ENCODE results near the gene UBE2H.

DNA sequence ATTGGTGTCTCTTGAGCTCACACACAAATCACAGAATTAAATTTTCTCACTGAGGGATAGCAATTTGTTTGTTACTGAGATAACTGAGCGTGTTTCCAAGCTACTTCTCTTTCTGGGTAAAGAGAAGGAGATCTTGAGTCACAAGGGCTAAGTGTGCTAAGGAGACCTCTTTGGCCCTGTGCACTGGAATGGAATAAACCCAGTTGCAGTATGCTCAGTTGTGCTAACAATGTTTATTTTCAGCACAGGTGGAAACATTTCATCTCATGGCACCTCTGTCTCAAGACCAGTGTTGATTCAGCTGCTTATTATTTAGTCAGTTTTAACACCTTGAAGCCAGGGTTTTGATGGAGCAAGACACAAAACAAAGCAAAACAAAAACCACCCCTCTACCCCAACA, 22.5 kb upstream of the UBE2H start:
- TF ChIP-seq, protein P1, sequence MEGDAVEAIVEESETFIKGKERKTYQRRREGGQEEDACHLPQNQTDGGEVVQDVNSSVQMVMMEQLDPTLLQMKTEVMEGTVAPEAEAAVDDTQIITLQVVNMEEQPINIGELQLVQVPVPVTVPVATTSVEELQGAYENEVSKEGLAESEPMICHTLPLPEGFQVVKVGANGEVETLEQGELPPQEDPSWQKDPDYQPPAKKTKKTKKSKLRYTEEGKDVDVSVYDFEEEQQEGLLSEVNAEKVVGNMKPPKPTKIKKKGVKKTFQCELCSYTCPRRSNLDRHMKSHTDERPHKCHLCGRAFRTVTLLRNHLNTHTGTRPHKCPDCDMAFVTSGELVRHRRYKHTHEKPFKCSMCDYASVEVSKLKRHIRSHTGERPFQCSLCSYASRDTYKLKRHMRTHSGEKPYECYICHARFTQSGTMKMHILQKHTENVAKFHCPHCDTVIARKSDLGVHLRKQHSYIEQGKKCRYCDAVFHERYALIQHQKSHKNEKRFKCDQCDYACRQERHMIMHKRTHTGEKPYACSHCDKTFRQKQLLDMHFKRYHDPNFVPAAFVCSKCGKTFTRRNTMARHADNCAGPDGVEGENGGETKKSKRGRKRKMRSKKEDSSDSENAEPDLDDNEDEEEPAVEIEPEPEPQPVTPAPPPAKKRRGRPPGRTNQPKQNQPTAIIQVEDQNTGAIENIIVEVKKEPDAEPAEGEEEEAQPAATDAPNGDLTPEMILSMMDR (IDR thresholded peaks at IDR 0.05), result no peak
- TF ChIP-seq EZH2phosphoT487 (IDR thresholded peaks at IDR 0.05) (no peak), EZH2 (IDR thresholded peaks at IDR 0.05) (no peak)

Data from neural progenitor cell (in vitro differentiated cells).